Adrenal gland (tissue), 12 donors: ENCODE results near the gene FRY. TPM values are rescaled to one million over a fixed set of nuclear protein-coding genes. Genes with fewer than 3 reads are reported as not detected.

Experiments
- DNase-seq, 7 donors: peaks; one replicate each; pipeline ENCODE4 v3.0.0-alpha.2; 2019 to 2020
- H3K27ac ChIP-seq, 5 donors: fragments of 200-600 bp; sonication (generic) in 4 of 5; 1 replicate in 3 of 5; 2 replicates in 2 of 5; pipeline versions ENCODE4 v1.5.1 to v1.8.0; 2016 to 2020; ENCODE audit warnings: mild to moderate bottlenecking in 1 of 5
- H3K27me3 ChIP-seq: fragments of 200-600 bp; 2 replicates; pipeline ENCODE4 v1.8.0; 2021
- H3K36me3 ChIP-seq, 2 donors: fragments of 200-600 bp; replicated peaks in 1 of 2; 1 replicate in 1 of 2; 2 replicates in 1 of 2; pipeline versions ENCODE4 v1.5.1 to v1.8.0; 2018 to 2022
- H3K4me1 ChIP-seq, 2 donors: fragments of 200-600 bp; replicated peaks in 1 of 2; 1 replicate in 1 of 2; 2 replicates in 1 of 2; pipeline versions ENCODE4 v1.5.1 to v1.8.0; 2018 to 2021
- H3K4me3 ChIP-seq, 4 donors: fragments of 200-600 bp; sonication (generic) in 3 of 4; one replicate each; pipeline ENCODE4 v1.5.1; 2016 to 2018
- H3K9me3 ChIP-seq, 3 donors: fragments of 200-600 bp; sonication (generic) in 1 of 3; replicated peaks in 1 of 3; 1 replicate in 2 of 3; 2 replicates in 1 of 3; pipeline versions ENCODE4 v1.5.1 to v1.8.0; 2016 to 2021
- POLR2A ChIP-seq, 2 donors: fragments of 450-650 bp; IDR thresholded peaks; one replicate each; pipeline ENCODE4 v1.6.1; 2017; ENCODE audit warnings: antibody characterized with exemption in 2 of 2, mild to moderate bottlenecking in 2 of 2, moderate library complexity in 1 of 2
- WGBS, 4 donors: extraction: QIAGEN DNeasy Blood & Tissue Kit in 2 of 4; methylation state at CpG; one replicate each; pipeline versions ENCODE4 v1.1.5 to v1.1.7; 2013 to 2017; 5-methylcytosine and 5-hydroxymethylcytosine counted together
- intact Hi-C, 2 donors: fragments of 100-400 bp; cut with DNase I; formaldehyde crosslinking; loops; one replicate each; pipeline versions ENCODE4 v1.14.1 to v1.15.0; 2022 to 2023
- polyA plus RNA-seq, 3 donors: library from polyadenylated mRNA; stranded (reverse); fragments of 200-250 nt in 2 of 3; fragments of 350-450 nt in 1 of 3; fragmentation: Illumina TruSeq in 1 of 3; extraction: RNeasy Lipid Tissue Mini Kit (QIAGEN cat#74804) in 1 of 3; gene quantifications; one replicate each; pipeline ENCODE4 v1.2.3, GENCODE V29; 2013 to 2014
- total RNA-seq, 9 donors: library from RNA; depleted of rRNA in 4 of 9; stranded (reverse); fragments of >200 nt in 4 of 9; fragments of 120-200 nt in 1 of 9; fragmentation: NEBNext Ultra II Directional in 1 of 9; extraction: Animal tissue kit (Norgen Biotek cat#: 25700) in 1 of 9; gene quantifications; one replicate each; pipeline versions ENCODE4 v1.1.0 to v1.2.4, GENCODE V29; 2013 to 2023
- TF ChIP-seq, protein P1 (sequence below), 6 experiments: fragments of 450-650 bp in 4 of 6; fragments of 200-600 bp in 2 of 6; sonication (generic) in 1 of 6; IDR thresholded peaks; 1 replicate in 5 of 6; 2 replicates in 1 of 6; pipeline versions ENCODE4 v1.5.1 to v1.8.0; 2016 to 2021; ENCODE audit warnings: antibody characterized with exemption in 6 of 6, mild to moderate bottlenecking in 2 of 6, moderate library complexity in 1 of 6
- donor health status: healthy with polysubstance abuse.
- donor health status: Bipolar disorder and iron deficiency.
- donor health status: DM: yes; HTN: yes; CAD: no.
- donor health status: DM: no; HTN: no; CAD: no.
- donor health status: DM: no; HTN: no; CAD: no.
- donor health status: DM: yes; HTN: yes; CAD: no.

Gene FRY
- total and polyA plus RNA-seq, 12 donors: 1.5 to 17.2 (median 7.3) TPM

- H3K27me3 ChIP-seq: no peaks in the 10 kb centered on the region
- no peak overlapping the region for H3K27ac ChIP-seq
- no peaks in the 10 kb centered on the region for H3K9me3 ChIP-seq
- 70 to 72% (median 70%) methylated on average over 4 of the region's 4 CpGs for WGBS, 4 donors
- intact Hi-C loops: no loop called here
- H3K4me1 ChIP-seq: no peaks in the 10 kb centered on the region
- no peaks in the 10 kb centered on the region for H3K36me3 ChIP-seq
- no peak overlapping the region for H3K4me3 ChIP-seq
- TF ChIP-seq POLR2A (IDR thresholded peaks at IDR 0.05): no peak
- TF ChIP-seq, protein P1, sequence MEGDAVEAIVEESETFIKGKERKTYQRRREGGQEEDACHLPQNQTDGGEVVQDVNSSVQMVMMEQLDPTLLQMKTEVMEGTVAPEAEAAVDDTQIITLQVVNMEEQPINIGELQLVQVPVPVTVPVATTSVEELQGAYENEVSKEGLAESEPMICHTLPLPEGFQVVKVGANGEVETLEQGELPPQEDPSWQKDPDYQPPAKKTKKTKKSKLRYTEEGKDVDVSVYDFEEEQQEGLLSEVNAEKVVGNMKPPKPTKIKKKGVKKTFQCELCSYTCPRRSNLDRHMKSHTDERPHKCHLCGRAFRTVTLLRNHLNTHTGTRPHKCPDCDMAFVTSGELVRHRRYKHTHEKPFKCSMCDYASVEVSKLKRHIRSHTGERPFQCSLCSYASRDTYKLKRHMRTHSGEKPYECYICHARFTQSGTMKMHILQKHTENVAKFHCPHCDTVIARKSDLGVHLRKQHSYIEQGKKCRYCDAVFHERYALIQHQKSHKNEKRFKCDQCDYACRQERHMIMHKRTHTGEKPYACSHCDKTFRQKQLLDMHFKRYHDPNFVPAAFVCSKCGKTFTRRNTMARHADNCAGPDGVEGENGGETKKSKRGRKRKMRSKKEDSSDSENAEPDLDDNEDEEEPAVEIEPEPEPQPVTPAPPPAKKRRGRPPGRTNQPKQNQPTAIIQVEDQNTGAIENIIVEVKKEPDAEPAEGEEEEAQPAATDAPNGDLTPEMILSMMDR (IDR thresholded peaks at IDR 0.05): no peak
- DNase-seq: no peak
Measured at GRCh38 chr13:32256243-32256642, 224.7 kb downstream of the FRY start.

GRCh38 chr13:32257649-32258048, 226.1 kb downstream of the FRY start:
- Histone ChIP-seq H3K27ac (no peak overlapping the region), H3K27me3 (no peaks in the 10 kb centered on the region), H3K9me3 (no peaks in the 10 kb centered on the region), H3K36me3 (no peaks in the 10 kb centered on the region), H3K4me3 (no peak overlapping the region), H3K4me1 (no peaks in the 10 kb centered on the region)
- TF ChIP-seq POLR2A (IDR thresholded peaks at IDR 0.05): no peak
- TF ChIP-seq, protein P1 (IDR thresholded peaks at IDR 0.05): no peak
- DNase-seq: no peak
- intact Hi-C loops: no loop called here

GRCh38 chr13:32259116-32259515, 227.5 kb downstream of the FRY start:
- Histone ChIP-seq H3K4me1 (no peaks in the 10 kb centered on the region), H3K27me3 (no peaks in the 10 kb centered on the region), H3K27ac (no peak overlapping the region), H3K4me3 (no peak overlapping the region), H3K9me3 (no peaks in the 10 kb centered on the region), H3K36me3 (no peaks in the 10 kb centered on the region)
- 93 to 100% (median 99%) methylated on average over 1 of the region's 1 CpG for whole genome bisulfite sequencing, 4 donors
- intact Hi-C loops: no loop called here
- DNase-seq: no peak
- TF ChIP-seq, protein P1 (IDR thresholded peaks at IDR 0.05): no peak
- no peak for TF ChIP-seq POLR2A (IDR thresholded peaks at IDR 0.05)

DNA sequence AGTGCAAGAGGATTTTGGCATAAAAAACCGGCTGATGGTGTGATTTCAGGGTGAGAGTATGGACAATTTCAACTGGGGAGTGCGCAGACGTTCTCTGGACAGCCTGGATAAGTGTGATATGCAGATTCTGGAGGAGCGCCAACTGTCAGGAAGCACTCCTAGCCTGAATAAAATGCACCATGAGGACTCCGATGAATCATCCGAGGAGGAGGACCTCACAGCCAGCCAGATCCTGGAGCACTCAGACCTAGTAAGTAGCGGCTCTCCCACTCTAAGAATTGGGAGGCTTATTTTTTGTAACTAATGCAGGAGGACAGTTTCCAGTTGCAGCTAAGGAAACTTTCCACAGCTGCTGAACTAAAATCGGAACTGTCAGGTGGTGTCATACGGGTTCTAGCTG, 230.0 kb downstream of the FRY start:
- intact Hi-C loops: no loop called here
- no peaks in the 10 kb centered on the region for H3K9me3 ChIP-seq
- H3K36me3 ChIP-seq: no peaks in the 10 kb centered on the region
- H3K27ac ChIP-seq: no peak overlapping the region
- H3K4me1 ChIP-seq: no peaks in the 10 kb centered on the region
- no peaks in the 10 kb centered on the region for H3K27me3 ChIP-seq
- DNase-seq: peak; percentile 45 to 77 (median 54)
- 51 to 65% (median 61%) methylated on average over 9 of the region's 9 CpGs for WGBS, 4 donors
- no peak overlapping the region for H3K4me3 ChIP-seq
- no peak for TF ChIP-seq POLR2A (IDR thresholded peaks at IDR 0.05)
- TF ChIP-seq, protein P1 (IDR thresholded peaks at IDR 0.05): no peak
